ENCODE measurements around the gene MPPED1.

MPPED1 gene

GRCh38 chr22:43440104-43440387, 28.2 kb downstream of the MPPED1 start:
- no peak for DNase-seq (ENCODE audit: low read depth)
- H3K4me3 ChIP-seq (ENCODE audit: control insufficient read depth, low read depth, low read length): no peak overlapping the region
- no peak for TF ChIP-seq CTCF (conservative IDR thresholded peaks at IDR 0.05; ENCODE audit: control insufficient read depth, insufficient read depth, low read depth, low read length)

GRCh38 chr22:43440556-43440955, 28.7 kb downstream of the MPPED1 start:
- TF ChIP-seq CTCF (conservative IDR thresholded peaks at IDR 0.05; ENCODE audit: control insufficient read depth, insufficient read depth, low read depth, low read length): no peak
- DNase-seq (ENCODE audit: low read depth): no peak
- no peak overlapping the region for H3K4me3 ChIP-seq (ENCODE audit: control insufficient read depth, low read depth, low read length)

- TF ChIP-seq CTCF (conservative IDR thresholded peaks at IDR 0.05; ENCODE audit: control insufficient read depth, insufficient read depth, low read depth, low read length): no peak
- no peak overlapping the region for H3K4me3 ChIP-seq (ENCODE audit: control insufficient read depth, low read depth, low read length)
- DNase-seq (ENCODE audit: low read depth): no peak
Observed at GRCh38 chr22:43441216-43441615, 29.4 kb downstream of the MPPED1 start.

- no peak overlapping the region for H3K4me3 ChIP-seq (ENCODE audit: control insufficient read depth, low read depth, low read length)
- no peak for DNase-seq (ENCODE audit: low read depth)
- no peak for TF ChIP-seq CTCF (conservative IDR thresholded peaks at IDR 0.05; ENCODE audit: control insufficient read depth, insufficient read depth, low read depth, low read length)
Observed at GRCh38 chr22:43441751-43442150, 29.9 kb downstream of the MPPED1 start.

GRCh38 chr22:43442386-43443151, 30.8 kb downstream of the MPPED1 start:
- H3K4me3 ChIP-seq (ENCODE audit: control insufficient read depth, low read depth, low read length): no peak overlapping the region
- DNase-seq (ENCODE audit: low read depth): no peak
- no peak for TF ChIP-seq CTCF (conservative IDR thresholded peaks at IDR 0.05; ENCODE audit: control insufficient read depth, insufficient read depth, low read depth, low read length)

GRCh38 chr22:43443152-43443471, 31.3 kb downstream of the MPPED1 start:
- no peak overlapping the region for H3K4me3 ChIP-seq (ENCODE audit: control insufficient read depth, low read depth, low read length)
- no peak for TF ChIP-seq CTCF (conservative IDR thresholded peaks at IDR 0.05; ENCODE audit: control insufficient read depth, insufficient read depth, low read depth, low read length)
- DNase-seq (ENCODE audit: low read depth): no peak

All from fibroblast of mammary gland (primary cell).